MM.1S (cell line): ENCODE data around the gene BACH2.

ENCODE experiments used
- EZH2 ChIP-seq: fragments of 300-600 bp; sonication (generic); optimal IDR thresholded peaks from 2 replicates; pipeline ENCODE3; 2017; ENCODE audit warnings: low read depth, mild to moderate bottlenecking, antibody characterized with exemption, low read length, mixed read lengths
- EZH2phosphoT487 ChIP-seq: fragments of 300-600 bp; sonication (generic); IDR thresholded peaks from 2 replicates; pipeline ENCODE4 v1.6.1; 2018; ENCODE audit warnings: antibody characterized with exemption, low read length
- TF ChIP-seq, protein P1 (sequence below): fragments of 300-600 bp; sonication (generic); IDR thresholded peaks from 2 replicates; pipeline ENCODE4 v1.5.1; 2016; ENCODE audit warnings: antibody characterized with exemption, low read length, mixed read lengths

DNA sequence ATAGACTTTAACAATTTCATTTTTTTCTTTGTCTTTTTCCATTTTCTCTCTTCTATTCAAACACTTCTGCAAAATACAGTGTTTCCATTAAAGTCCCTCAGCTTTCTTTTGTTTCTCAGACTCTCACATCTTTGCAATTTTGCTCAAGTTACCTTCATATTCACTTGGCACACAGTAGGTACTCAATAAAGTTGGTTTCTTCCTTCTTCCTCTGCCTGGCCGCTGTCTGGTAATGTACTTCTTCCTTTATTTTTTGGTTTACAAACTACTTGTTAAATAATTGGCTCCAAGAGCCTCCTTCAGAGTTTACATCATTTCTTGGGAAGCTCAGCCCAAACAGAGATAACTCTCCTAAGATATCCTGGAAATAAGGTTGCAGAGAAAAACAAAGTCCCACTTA is 321.3 kb downstream of the BACH2 start:
- TF ChIP-seq, protein P1, sequence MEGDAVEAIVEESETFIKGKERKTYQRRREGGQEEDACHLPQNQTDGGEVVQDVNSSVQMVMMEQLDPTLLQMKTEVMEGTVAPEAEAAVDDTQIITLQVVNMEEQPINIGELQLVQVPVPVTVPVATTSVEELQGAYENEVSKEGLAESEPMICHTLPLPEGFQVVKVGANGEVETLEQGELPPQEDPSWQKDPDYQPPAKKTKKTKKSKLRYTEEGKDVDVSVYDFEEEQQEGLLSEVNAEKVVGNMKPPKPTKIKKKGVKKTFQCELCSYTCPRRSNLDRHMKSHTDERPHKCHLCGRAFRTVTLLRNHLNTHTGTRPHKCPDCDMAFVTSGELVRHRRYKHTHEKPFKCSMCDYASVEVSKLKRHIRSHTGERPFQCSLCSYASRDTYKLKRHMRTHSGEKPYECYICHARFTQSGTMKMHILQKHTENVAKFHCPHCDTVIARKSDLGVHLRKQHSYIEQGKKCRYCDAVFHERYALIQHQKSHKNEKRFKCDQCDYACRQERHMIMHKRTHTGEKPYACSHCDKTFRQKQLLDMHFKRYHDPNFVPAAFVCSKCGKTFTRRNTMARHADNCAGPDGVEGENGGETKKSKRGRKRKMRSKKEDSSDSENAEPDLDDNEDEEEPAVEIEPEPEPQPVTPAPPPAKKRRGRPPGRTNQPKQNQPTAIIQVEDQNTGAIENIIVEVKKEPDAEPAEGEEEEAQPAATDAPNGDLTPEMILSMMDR, result no peak
- TF ChIP-seq EZH2 (no peak), EZH2phosphoT487 (no peak)
